Measurements from ENCODE around the gene DAPK2. TPM values are rescaled to one million over a fixed set of nuclear protein-coding genes. Genes with fewer than 3 reads are reported as not detected.

The DAPK2 gene
- total RNA-seq, 1 donor from 2014 or later = 2.6 TPM

- Mint-ChIP-seq H3K36me3 (ENCODE audit: unreplicated experiment) (no peaks in the 10 kb centered on the region), H3K4me3 (ENCODE audit: unreplicated experiment) (no peak overlapping the region)
- DNase-seq = no peak
Observed at GRCh38 chr15:64038878-64039610, 7.2 kb downstream of the DAPK2 start.

DNA sequence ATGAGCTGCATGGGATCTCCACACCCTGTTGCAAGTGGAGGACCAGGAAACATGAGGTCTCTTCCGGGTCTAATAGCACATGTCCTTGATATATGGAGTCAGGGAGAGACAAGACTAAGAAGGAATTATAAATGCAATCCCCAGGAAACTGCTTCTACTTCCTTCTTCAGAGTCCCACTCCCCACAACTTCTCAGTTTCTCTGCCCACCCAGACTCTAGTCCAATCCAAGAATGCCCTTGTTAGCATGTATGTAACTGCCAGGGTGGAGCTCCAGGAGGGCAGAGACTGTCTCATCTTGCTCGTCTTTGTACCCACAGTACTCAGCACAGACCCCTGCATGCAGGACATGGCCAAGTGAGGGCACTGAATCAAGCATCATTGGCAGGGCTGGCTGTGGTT lies 8.3 kb downstream of the DAPK2 start:
- DNase-seq = no peak
- TF ChIP-seq CTCF (IDR thresholded peaks at IDR 0.05; ENCODE audit: partially characterized antibody, unreplicated experiment) = no peak
- Mint-ChIP-seq H3K36me3 (ENCODE audit: unreplicated experiment) (no peaks in the 10 kb centered on the region), H3K9me3 (ENCODE audit: unreplicated experiment) (no peaks in the 10 kb centered on the region), H3K4me1 (ENCODE audit: low read depth, unreplicated experiment) (no peaks in the 10 kb centered on the region), H3K4me3 (ENCODE audit: unreplicated experiment) (no peak overlapping the region), H3K27ac (ENCODE audit: unreplicated experiment) (no peak overlapping the region), H3K27me3 (ENCODE audit: unreplicated experiment) (peaks cover 2% of the 10 kb centered on the region)

More at GRCh38 chr15:64038878-64039610, 7.2 kb downstream of the DAPK2 start:
- no peak for TF ChIP-seq CTCF (IDR thresholded peaks at IDR 0.05; ENCODE audit: partially characterized antibody, unreplicated experiment)
- no peaks in the 10 kb centered on the region for H3K4me1 Mint-ChIP-seq (ENCODE audit: low read depth, unreplicated experiment)
- no peak overlapping the region for H3K27ac Mint-ChIP-seq (ENCODE audit: unreplicated experiment)
- no peaks in the 10 kb centered on the region for H3K9me3 Mint-ChIP-seq (ENCODE audit: unreplicated experiment)
- peaks cover 2% of the 10 kb centered on the region for H3K27me3 Mint-ChIP-seq (ENCODE audit: unreplicated experiment)

- no peak overlapping the region for H3K27ac Mint-ChIP-seq (ENCODE audit: unreplicated experiment)
- no peaks in the 10 kb centered on the region for H3K36me3 Mint-ChIP-seq (ENCODE audit: unreplicated experiment)
Observed at GRCh38 chr15:64037116-64037515, 9.2 kb downstream of the DAPK2 start.

GRCh38 chr15:64035525-64035924 lies 10.8 kb downstream of the DAPK2 start:
- DNase-seq = no peak
- TF ChIP-seq CTCF (IDR thresholded peaks at IDR 0.05; ENCODE audit: partially characterized antibody, unreplicated experiment) = no peak
- no peak overlapping the region for H3K27ac Mint-ChIP-seq (ENCODE audit: unreplicated experiment)
- no peaks in the 10 kb centered on the region for H3K9me3 Mint-ChIP-seq (ENCODE audit: unreplicated experiment)
- no peaks in the 10 kb centered on the region for H3K4me1 Mint-ChIP-seq (ENCODE audit: low read depth, unreplicated experiment)
- H3K4me3 Mint-ChIP-seq (ENCODE audit: unreplicated experiment) = no peak overlapping the region
- H3K27me3 Mint-ChIP-seq (ENCODE audit: unreplicated experiment) = peaks cover 2% of the 10 kb centered on the region
- no peaks in the 10 kb centered on the region for H3K36me3 Mint-ChIP-seq (ENCODE audit: unreplicated experiment)

More at GRCh38 chr15:64037116-64037515, 9.2 kb downstream of the DAPK2 start:
- DNase-seq = no peak
- TF ChIP-seq CTCF (IDR thresholded peaks at IDR 0.05; ENCODE audit: partially characterized antibody, unreplicated experiment) = no peak
- Mint-ChIP-seq H3K27me3 (ENCODE audit: unreplicated experiment) (peaks cover 2% of the 10 kb centered on the region), H3K4me3 (ENCODE audit: unreplicated experiment) (no peak overlapping the region), H3K9me3 (ENCODE audit: unreplicated experiment) (no peaks in the 10 kb centered on the region), H3K4me1 (ENCODE audit: low read depth, unreplicated experiment) (no peaks in the 10 kb centered on the region)

DNA sequence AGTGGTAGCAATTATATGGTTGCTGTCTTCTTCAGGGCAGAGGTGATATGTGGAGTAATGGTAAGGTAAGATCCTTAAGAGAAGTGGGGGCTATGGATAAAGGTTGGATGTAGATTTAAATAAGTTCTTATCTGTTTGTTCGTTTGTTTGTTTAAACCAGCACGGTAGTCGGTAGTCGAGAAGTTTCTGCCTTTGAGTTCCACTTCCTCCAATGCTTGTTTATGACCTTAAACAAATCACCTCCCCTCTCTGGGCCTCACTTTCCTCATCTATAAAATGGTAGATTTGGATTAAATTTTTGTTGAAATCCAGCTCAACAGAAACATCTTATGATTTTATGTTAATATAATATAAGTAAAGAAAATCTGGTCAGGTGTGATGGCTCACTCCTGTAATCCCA lies 11.8 kb downstream of the DAPK2 start:
- Mint-ChIP-seq H3K9me3 (ENCODE audit: unreplicated experiment) (no peaks in the 10 kb centered on the region), H3K4me1 (ENCODE audit: low read depth, unreplicated experiment) (no peaks in the 10 kb centered on the region), H3K27me3 (ENCODE audit: unreplicated experiment) (peaks cover 2% of the 10 kb centered on the region), H3K27ac (ENCODE audit: unreplicated experiment) (no peak overlapping the region), H3K36me3 (ENCODE audit: unreplicated experiment) (no peaks in the 10 kb centered on the region), H3K4me3 (ENCODE audit: unreplicated experiment) (no peak overlapping the region)
- TF ChIP-seq CTCF (IDR thresholded peaks at IDR 0.05; ENCODE audit: partially characterized antibody, unreplicated experiment) = no peak
- no peak for DNase-seq
